Activated CD4-positive, alpha-beta T cell treated with anti-CD3 and anti-CD28 coated beads for 48 hours (primary cell): ENCODE results near the gene ADAMTS9.
A peak's percentile ranks its signal among the peaks of the same experiment; 100 is the strongest.

ENCODE experiments used
- DNase-seq: peaks from one replicate; pipeline ENCODE4 v3.0.0-alpha.2; 2020

Gene ADAMTS9

DNA sequence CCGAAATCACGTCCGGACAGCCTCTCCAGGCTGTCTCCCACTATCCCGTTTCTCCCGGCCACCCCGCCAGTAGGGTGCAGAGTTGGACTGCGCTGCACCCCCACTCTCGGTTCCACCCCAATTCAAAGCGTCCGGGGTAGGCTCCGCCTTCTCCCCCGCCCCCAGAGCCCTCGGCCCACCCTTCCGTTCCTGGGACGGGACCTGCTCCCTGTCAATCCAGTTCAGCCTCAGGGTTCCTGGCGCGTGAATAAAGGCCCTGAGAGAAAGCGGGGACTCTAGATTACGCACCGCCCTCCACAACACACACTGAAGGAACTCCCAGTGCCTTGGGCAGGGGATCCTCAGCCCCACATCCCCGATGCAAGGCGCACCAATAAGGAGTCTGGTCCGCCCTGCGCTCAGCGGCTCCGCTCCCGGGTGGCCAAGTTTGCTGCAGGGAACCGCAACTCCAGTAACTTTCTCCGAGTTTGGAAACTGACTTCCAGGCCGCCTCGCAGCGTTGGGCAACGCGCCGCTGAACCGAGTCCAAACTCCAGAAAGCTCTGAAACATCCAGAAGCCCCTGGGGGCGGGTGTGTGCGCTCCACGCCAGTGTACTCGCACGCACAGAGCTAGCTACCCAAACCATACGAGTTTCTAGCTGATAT lies 1.9 kb downstream of the ADAMTS9 start:
- peak; percentile 6 for DNase-seq

DNA sequence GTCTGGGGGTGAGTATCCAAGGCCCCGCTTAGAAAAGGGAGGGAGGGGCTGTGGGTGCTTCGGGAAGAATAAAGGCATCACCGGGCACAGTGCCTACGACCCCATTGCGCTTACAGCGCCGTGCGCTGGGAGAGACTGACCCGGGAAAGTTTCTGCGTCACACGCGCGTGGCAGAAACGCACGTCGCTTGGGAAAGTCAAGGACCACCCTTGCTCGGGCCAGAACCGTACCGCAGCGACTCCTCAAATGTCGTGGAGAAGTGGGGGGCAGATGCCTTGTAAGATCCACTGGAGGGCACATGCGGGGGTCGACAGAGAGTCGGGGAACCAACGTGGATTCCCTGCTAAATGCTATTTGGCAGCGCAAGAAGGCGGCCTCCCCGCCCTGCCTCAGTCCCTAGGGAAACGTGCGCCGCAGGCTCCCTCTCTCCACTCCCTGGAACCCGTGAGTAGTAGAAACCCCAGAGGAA lies 2.4 kb downstream of the ADAMTS9 start:
- no peak for DNase-seq

DNA sequence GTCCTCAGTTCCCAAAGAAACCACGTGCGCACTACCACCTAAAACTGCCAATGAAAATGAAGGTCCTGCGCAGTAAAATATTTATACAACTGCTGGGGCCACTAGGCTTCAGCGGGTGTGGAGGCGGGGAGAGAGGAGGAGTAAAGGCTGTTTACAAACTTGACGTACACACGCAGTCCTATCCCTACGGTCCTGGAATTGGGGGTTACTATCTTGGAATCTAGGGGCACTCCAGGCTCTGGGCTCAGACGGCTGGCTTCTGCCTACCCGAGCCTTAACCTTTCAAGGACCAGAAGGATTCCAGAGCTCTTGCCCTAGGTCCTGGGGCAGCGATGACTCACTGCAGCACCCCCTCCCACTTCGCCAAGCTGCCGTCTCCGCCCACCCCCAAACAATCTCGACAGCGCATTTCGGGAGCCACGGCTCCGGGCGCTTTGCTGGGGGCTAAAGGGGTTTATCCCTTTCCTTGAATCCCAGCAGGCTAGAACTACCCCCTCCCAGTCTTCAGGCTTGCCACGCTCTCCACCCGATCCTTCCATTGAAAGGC lies 3.0 kb downstream of the ADAMTS9 start:
- no peak for DNase-seq

DNA sequence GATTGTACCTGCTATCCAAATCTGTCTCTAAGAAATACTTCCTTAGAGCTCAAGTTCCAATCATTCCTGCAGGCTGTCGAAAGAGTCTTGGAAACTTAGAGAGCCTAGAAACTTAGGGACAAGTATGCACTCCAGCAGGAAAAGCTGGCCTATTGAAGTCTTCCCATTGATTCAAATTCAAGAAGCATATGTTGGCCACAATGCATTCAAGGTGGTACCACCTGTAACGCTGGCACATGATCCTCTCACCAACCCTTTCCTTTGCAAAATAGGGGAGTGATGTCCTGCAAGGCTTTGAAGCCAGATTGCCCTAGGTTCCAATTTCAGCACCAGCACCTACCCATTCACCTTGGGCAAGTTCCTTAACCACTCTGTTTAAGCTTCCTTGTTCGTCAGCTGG lies 6.0 kb downstream of the ADAMTS9 start:
- no peak for DNase-seq

DNA sequence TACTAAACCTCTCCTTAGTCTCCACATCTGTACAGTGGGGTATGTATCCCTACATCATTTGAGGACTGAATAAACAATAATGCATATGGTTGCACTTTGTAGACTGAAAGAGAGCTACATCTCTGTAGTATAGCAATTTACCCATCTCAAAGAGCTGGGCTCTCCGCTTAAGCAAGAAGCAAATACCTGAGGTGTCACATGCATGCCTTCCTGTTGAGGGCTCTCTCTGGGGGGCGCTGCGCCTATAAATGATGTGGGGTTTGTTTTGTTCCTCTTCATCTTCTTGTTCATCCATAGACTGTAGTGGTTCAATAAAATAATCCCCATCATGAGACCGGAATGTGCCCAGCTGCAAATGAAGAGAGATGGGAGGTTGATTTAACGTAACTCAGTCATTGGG lies 6.8 kb downstream of the ADAMTS9 start:
- DNase-seq = no peak

DNA sequence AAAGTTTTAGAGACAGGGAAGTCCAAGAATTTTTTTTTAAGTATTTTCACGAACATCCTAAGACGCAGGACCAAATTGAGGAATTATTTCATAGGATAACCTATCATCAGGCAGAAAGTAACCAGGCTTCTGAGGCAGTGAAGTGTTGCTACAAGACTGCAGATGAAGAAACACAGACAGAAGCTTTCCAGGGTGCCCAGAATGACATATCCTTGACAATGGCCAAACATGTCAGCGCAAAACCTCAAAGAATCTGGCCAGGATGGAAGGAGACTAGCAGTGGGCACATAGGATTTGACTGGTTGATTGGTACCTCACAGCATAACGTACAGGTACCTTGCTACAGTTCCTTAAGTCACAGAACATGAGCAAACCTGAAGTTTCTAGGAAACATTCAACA lies 7.5 kb downstream of the ADAMTS9 start:
- no peak for DNase-seq

DNA sequence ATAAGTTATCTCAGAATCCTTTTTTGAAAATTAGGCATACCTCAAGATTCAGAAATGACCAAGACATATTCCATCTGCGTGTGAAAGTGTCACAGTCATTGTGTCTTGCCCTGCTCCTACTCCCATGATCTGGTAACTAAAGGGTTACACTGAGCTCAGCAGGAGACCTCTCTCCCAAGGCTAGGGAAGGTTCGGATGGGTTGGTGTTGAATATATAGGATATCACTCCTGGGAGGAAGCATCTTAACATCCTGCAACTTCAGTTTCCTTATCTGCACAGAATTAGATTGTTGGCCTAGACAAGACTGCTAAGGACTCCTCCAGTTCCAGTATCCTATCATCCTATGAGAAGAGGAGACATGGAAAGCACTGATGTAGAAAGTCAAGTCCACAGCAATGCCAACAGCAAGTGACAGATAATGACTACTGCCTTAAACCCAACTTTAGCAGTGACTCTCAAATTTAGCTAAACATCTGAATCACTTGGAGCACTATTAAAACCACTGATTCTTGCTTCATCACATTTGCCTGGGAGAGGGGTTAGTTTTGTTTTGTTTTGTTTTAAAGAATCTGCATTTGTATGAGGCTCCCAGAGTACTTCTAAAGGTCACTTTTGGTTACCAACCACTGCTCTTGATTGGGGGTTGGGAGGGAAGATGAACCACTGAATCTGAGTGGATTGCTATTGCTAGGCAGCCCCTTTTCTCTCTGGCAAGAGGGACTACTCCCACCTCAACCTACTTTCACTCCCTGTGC lies 9.7 kb downstream of the ADAMTS9 start:
- DNase-seq = no peak

DNA sequence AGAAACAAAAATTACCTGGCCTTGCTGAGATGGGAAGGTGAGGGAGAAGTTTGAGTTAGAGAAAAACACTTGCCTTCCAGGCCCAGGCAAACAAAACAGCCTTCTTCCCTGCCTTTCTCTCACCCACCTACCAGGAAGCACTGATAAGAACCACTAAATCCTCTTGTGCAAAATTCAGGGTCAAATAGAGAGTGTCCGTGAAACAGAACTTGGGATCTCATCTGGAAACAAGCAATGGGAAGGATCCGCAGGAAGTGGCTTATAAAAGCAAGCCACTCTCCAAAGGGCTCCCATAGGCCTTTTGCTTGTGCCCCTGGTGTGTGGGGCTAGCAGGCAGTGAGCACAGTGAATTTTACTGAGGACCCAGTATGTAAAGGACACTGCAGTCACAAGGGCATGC lies 11.0 kb downstream of the ADAMTS9 start:
- no peak for DNase-seq

DNA sequence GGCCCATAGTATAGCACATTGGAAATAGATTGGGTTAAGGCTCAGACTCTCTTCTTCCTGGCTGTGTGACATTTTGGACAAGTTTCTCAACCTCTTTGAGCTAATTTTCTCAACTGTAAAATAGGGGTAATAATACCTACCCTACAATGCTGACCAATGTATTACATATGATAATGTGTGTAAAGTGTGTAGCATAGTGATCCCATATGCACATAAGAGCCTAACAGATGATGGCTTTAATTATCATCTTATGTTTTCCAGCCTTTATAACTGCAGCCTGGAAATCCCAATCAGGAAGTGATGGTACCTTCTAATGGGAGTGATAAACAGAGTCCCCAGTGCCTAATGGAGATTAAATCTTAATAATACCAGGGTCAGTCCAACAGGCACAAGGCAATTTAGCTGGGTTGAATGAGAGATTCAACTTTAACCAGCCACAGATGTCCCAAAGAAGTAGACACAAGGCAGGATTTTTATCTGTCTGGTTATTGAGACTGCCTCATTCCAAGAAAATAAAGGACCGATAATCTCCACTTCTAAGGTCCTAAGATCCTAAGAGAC lies 12.0 kb downstream of the ADAMTS9 start:
- DNase-seq = no peak

DNA sequence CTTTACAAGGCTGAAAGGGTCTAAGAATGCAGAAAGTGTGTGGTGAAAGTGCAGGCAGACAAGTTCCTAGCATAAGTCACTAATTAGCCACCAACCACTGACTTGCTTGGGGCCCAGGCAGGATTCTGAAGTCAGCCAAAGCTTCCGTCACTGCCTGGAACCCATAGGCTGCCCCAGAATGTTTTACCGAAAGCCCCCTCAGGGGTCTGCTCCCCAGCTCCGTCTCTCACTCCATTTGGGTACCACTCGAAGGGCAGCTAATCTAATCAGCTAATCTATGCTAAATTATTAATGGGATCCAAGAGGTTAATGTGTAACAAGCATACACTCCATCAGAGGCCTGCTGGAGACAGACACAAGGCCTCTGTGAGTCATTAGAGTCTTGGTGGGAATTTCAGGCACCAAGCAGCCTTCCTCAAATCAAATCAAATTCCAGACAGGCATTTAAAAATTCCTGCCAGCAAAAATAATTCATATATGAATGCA lies 13.2 kb downstream of the ADAMTS9 start:
- DNase-seq = no peak

DNA sequence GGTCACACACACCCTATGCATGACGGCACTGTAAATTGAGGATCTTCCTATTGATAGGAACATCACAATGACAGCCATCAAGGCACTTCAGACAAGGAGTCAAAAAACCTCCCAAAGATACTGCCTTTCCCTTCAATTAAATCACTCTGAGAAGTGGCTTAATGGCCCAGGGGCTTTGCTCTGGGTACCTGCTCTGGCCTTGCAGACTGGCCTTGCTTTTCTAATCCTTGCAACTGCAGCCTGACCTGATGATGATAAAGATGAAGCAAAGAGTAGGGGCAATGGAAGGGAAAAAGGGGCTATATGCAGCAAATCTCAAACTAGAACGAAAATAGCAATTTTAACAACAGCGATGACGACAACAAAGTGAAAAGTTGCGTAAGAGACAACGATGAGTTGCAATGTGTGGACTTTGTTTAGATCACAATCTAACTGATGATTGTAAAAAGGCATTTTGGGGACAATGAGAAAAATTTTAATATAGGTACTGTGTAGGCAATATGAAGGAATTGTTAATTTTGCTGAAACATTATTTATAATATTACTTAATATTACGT lies 14.6 kb downstream of the ADAMTS9 start:
- DNase-seq = no peak

DNA sequence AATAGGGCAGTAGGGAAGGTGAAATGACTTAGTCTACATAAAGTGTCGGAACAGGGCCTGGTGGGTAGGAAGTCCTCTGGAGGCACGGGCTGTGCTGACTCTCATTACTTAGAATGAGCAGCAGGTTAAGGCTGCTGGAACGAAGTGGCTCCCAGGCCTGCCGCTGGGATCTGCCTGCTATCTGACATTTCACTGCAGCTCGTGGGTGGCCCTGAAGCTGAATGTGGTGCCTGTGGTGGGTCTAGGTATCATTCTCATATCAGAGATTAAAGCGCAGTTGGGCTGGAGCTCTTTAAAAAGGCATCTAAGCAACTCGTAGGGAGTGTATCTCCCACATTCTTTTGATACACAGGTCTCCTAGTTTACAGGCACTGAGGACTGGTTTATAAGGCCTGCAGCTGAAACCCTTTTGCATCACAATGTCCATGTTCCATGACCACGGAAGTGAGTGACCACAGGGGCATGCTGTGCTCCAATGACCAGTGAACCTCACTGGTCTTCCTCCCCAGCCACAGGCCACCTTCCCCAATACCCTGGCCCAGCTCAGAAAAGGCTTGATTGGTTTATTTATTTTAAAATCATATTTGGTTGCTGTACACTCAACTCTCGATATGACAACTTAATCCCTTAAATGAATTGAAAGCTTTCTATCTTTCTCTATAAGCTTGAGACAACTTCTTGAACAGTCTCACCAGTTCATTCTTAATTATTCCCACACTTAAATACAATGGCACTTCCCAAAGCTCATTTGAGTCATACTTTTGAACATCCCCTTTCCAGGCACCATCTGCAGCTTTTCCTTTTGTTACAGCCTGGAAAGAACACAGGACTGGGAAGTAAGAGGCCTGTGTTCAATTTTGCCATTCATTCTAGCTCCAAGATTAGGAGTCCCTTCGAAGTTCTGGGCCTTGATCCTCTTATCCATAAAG lies 19.0 kb downstream of the ADAMTS9 start:
- DNase-seq = no peak

DNA sequence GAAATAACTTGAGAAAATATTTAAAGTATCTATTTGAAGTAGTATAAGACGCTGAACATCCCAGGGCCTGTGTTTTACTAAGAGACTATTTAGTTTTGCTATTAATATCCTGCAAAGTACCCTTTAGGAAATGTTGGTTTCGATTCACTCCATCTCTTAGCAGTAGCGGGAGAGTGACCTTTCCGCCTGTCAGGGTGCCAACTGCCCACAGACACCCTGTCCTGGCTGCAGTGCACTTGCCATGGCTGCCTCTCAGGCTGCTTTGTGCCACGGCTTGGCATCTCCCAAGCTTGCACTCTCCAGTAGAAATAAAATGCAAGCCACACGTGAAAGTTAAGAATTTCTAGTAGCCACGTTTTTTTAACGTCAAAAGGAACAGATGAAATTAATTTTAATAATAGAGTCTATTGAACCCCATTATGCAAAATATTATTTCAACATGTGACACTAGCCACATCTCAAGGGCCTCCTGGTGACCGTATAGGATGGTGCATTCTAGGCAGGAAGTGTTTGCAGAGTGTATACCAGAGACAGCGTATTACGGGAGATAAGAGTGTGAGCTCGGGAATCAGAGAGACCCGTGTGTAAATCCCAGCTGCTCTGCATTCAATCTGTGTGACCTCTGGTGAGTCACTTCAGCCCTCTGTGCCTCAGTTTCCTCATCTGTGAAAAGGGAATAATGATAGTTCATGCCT lies 19.8 kb downstream of the ADAMTS9 start:
- no peak for DNase-seq

DNA sequence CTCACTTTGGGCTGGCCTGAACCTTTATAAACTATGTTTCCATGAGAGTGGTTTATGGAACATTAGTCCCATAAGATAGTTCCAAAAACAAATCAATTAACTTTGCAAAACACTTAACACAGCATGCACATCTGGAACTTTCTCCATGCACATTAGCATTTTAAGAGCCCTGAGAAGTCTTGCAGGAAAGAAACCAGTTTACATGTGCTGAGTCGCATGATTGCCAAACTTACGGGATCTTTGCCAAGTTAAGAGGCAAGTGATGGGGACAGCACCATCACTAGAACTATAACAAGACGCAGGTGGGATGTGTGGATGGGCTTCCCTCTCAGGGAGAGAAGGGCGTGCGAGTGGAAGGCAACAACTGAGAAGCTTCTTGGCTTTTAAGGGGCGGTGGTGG lies 20.7 kb downstream of the ADAMTS9 start:
- no peak for DNase-seq

DNA sequence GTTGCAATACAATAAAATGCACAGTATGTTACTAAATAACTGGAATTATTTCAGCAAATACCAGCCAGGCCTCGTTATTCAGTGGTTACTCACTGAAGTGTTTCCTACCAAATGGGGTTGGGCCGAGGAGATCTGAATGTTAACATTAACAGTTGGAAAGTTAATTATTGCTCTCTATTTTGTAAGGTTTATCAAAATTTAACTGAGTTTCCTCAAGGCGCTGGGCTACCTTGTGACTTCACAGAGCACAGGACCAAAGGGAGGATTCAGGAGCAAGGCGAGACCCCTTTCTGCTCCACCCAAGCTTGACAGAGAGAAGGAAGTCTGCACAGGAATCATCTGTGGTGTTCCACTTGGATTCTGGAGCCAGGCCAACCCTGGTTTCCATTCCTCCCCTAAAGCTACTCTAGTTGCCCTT lies 21.6 kb downstream of the ADAMTS9 start:
- DNase-seq = no peak

DNA sequence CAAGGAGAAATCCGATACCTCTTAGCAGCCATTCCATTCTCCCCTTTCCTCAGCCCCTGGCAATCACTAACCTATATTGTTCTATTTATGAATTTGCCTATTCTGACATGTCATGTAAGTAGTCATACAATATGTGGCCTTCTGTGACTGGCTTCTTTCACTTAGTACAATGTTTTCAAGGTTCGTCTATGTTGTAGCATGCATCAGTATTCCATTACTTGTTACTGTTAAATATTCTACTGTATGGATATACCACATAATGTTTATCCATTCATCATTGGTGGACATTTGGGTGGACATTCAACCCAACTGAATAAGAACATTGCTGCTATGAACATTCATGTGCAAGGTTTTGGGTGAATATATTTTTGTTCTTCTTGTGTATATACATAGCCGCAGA lies 23.4 kb downstream of the ADAMTS9 start:
- DNase-seq = no peak

DNA sequence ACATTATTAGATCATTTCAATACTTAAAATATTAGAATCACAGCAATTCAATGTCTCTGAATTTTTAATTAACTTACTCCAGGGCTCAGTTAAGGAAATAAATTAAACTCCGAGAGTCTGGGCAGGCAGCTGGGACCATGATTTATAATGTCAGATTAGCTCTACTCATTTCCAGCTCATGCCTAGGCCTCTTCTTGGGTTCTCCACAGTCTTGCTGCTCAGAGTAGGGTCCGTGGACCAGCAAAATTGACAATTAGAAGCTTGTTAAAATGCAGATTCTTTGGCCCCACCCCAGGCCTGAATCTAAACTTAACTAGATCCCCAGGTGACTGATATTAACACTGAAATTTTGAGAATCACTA lies 28.2 kb downstream of the ADAMTS9 start:
- no peak for DNase-seq

DNA sequence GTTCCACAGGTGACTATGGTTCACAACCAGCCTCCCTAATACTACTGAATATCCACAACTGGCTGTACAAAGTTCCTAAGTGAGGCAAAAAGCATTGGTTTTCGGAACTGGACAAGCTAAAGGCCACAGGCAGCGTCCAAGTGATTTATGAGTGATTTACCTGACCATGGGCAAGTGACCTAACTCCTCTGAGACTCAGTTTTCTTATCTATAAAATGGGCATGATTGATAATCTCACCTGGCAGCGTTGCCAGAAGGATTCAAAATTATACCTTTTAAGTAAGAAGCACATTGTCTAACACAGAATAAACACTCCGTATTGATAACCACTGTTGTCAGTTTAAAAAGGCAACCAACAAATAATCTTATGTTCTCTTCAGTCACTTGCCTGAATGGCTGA lies 29.8 kb downstream of the ADAMTS9 start:
- DNase-seq = no peak

DNA sequence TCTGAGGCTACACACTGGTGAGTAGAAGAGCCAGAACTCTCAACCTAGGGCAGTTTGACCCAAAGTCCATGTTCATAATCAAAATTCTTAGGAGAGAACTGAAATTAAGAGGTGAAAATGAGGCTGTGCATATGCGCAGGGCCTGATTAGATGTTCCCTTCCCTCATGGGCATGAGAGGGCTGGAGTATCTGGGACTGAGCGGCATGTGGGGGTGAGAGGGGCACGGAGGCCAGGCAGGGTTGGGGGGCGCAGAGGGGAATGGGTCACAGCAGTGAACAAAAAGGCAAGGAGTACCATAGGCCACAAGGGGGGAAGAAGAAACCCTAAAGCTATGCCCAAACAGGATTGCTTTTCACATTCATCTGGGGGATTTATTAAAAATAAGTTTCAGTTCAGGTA lies 31.3 kb downstream of the ADAMTS9 start:
- DNase-seq = no peak

DNA sequence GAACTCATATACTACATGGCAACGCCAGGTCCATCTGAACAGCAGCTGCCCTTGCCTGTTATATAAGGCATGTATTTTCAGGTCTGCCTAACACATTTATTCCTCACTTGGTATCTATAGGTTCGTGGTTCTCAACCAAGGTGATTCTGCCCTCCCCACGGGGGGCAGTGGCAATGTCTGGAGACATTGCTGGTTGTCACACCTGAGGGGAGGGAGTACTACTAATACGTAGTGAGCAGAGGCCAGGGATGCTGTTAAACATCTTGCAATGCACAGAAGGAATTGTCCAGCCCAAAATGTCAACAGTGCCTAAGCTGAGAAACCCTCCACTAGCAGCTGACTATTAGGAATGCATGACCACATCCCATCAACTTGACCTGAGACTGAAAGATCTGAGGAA lies 32.6 kb downstream of the ADAMTS9 start:
- no peak for DNase-seq

DNA sequence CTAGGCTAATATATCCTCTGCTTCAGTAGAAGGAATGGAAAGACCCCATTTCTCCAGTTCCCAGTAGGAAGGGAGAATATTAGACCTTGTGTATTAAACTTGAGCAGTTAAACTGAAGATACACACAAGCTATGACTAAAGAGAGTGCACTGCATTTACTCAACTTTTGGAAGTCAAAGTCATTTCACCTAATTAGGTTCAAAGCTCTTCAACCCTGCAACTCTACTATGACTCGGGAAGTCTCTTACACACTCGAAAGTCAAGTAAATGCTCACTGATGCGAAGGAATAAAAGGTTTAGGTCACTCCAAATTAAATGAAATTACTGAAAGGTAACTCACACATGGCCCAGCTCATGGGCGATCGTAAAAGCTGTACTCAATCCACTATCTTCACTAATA lies 33.8 kb downstream of the ADAMTS9 start:
- no peak for DNase-seq

DNA sequence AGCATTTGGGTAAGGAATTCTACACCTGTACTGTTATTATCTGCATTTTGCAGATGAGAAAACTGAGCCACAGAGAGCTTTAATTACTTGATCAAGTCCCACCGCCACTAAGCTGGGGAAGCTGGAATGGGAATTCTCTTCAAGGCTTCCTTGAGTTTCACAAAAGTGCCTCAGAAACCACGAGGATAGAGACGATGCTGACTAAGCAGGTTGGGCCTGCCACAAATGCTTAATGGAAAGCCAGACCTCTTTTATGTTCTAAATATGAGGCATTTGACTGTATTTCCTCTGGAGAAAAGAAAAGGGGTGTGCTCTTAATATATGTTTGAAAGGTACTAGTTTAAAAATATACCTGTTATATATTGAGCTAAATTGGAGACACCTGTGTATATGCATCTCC lies 34.7 kb downstream of the ADAMTS9 start:
- DNase-seq = no peak
